ENCODE data around the gene MRPS33.
A peak's percentile ranks its signal among the peaks of the same experiment; 100 is the strongest.
"Not testable (repeated sequence)": the region's sequence is repeated elsewhere in the genome, so short reads cannot be mapped to it uniquely, and the experiment has no call there.

The MRPS33 gene

DNA sequence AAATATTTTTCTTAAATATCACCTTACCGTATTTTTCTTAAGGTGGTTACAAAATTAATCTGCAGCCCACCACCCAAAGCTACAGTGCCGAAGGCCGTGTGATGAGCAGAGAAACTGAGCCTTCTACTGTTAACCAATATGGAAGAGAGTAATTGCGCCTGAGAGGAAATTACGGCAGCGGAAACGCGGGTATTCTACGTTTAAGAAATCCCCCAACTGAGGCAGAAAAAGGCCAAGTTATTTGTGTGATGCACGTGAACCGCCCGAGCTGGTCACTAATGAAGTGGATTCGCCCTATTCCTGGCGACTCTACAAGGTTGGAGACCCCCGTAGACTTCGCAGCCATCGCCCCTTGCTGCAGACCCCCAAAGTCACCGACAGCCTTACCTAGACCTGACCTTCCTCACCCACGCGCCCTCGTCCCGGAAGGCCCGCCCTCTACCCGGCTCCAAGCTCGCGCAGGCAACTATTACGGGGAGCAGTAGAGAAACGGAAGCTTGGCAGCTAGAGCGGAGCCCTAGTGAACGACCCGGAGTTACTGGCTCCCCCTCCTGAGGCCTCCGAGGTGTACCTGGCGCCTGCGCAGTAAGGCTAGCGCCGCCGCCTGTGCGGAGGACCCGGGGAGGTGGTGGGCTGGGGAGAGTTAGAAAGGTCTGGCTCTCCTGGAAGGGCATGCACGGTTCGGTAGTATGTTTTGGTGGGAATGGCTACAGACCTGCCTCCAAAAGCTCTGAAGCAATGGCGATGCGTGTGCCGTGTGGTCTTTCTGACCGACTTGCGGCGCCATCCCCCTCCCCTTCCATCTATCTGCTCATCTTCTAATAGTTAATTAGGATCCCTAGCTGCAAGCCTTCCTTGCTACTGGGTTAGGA, at the start of gene MRPS33:
Gene MRPS33, minus strand, starts transcription at position 429 of the 872 bp plus-strand sequence. CDS start 4,319 bp downstream, outside the sequence.
- DNase-seq (ENCODE audit: low read depth, low spot score) = peak; percentile 98

DNA sequence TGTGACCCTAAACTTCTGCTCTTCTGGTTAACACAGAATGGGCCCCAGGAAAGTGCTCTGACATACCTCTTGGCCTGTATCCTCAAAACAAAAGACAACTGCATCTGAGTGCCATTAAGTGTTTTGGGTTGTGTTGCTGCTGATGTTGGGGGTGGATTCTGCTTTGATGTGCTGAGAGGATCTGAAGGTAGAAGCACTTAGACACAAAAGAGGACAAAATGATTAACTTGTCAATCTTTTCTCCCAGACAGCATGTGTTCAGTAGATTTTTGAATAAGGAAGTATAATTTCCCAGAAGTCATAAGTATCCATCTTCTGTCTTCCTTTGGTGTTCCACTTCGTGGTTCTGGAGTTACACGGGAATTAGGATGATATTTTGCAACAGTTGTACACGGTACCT, 43.0 kb upstream of the MRPS33 start:
- DNase-seq (ENCODE audit: low read depth, low spot score) = no peak

DNA sequence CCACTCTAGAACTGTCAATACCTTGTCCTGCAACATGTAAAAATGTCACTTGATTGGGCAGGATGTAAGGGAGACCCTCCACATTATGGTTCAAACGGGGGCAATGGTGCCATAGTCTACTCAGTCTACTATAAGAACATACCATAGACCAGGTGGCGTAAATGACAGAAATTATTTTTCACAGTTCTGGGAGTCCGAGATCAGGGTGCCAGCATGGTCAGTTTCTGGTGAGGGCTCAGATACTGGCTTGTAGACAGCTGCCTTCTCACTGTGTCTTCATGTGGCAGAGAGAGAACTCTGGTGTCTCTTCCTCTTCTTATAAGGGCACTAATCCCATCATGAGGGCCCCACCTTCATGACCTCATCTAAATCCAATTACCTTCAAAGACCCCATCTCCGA, 40.4 kb upstream of the MRPS33 start:
- DNase-seq (ENCODE audit: low read depth, low spot score) = no peak

DNA sequence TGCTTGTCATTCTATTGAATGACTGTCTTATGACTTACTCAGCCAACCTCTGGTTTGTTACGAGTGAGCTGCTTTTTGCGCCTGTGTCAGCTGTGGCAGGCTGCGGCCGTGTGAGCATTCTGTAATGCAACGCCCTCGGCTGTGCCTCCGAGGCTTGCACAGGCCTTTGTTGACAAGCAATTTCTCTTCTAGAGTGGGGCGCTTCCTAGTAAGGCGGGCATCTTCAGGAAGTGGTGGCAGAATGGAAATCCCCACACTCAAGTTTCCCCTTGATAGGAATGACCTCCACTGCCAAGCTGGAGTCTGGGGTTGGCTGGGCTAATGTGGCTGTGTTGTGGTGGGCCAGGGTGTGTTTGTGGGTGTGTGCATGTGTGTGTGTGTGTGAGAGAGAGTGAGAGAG, 38.9 kb upstream of the MRPS33 start:
- DNase-seq (ENCODE audit: low read depth, low spot score) = peak; percentile 37

DNA sequence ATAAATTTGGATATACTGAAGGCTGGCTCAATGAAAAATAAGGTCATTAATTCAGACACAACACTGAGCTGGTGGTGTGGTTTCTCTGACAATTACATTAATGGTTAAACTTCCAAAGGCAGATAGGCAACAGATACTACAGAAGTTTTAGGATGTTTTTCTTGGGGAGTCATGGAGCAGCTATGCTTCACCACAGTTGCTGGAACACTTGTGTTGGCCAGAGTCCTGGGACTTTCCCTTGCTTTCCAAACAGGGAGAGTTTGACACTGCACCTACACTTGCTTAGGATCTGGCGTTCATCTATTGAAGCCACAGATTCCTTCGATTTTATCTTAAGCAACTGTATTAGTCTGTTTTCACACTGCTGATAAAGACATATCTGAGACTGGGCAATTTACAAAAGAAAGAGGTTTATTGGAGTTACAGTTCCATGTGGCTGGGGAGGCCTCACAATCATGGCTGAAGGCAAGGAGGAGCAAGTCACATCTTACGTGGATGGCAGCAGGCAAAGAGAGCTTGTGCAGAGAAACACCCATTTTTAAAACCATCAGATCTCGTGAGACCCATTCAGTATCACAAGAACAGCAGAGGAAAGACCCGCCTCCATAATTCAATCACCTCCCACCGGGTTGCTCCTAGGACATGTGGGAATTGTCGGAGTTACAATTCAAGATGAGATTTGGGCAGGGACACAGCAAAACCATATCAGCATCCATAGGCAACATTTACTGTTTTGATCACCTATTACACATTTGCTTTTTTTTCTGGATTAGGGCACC, 31.3 kb upstream of the MRPS33 start:
- DNase-seq (ENCODE audit: low read depth, low spot score) = peak; percentile 73

DNA sequence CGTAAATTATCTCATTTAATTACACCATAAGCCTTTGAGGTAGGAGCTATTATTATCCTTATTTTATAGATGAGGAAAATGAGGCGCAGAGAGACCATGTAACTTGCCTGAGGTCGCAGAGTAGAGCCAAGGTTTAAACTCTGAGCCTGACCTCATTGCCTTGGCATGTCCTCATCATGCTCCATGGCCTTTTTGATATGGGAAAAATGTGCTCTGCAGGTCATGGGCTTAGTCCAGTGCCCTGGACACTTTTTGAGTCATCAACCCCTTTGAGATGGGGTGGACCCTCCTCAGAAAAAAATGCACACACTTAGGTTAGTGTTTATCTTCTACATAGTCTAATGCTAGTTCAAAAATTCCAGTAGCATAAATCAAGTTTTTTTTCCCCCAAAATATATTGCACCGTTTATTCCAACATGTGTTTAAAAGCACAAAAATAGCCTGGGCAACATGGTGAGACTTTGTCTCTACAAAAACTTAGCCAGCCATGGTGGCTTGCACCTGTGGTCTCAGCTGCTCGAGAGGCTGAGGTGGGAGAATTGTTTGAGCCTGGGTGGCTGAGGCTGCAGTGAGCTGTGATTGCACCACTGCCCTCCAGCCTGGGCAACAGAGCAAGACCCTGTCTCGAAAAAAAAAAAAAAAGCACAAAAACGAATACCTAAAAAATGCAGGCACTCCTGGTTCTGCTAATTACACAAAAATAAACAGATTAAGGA, 30.5 kb upstream of the MRPS33 start:
- DNase-seq (ENCODE audit: low read depth, low spot score) = peak; percentile 39

DNA sequence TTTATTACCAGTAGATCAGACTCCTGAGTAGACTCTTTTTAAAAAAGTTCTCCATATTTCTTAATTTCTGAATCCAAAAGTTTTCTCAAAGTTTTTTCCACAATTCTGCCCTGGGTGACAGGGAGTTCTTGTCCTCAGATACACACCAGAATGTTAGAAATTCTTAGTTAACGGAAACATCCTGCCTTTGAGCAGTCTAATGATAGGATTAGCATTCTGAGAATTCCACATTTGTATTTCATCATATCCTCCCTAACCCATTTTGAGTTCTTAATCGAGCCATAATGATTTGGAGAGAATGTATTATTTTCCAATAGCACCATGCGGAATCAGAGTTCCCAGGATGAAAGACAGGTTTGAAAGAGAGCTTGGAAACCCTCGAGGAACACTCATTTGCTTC, 28.9 kb upstream of the MRPS33 start:
- no peak for DNase-seq (ENCODE audit: low read depth, low spot score)

DNA sequence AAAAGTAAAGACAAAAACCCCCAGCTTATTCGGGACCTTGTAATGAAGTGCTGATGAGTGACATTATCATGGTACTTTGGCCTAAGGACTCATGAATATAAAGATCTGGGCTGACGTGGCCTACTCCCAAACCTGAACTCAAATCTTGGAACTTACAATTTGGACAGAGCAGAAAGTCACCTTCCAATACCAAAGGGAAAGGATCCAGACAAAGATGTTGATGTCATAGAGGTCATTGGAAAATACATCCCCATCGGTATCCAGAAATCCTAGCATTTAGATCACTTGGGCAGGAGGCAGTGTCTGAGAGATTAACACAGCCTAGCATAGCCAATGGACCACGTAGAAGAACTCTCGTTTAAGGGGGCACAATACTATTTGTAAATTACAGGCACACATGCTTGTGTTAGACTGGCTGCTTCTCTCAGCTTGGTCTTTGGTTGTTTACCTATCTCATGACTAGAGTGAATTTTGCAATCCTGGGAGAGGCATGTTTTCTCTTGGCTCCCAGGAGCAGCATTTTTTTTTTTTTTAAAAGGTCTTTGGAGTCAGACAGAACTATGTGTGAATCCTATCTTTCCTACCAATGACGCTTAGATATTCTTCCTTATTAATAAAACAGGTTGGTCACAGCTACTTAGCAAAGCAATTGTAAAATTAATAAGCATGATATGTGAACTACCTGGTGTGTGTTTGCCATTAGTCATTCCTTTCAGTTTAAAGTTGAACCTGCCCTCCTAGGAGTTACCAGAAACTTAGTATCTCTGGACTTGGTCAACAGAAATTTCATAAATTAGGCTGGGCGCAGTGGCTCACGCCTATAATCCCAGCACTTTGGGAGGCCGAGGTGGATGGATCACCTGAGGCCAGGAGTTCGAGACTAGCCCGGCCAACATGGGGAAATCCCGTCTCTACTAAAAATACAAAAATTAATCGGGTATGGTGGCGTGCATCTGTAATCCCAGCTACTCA, 27.8 kb upstream of the MRPS33 start:
- DNase-seq (ENCODE audit: low read depth, low spot score) = no peak

DNA sequence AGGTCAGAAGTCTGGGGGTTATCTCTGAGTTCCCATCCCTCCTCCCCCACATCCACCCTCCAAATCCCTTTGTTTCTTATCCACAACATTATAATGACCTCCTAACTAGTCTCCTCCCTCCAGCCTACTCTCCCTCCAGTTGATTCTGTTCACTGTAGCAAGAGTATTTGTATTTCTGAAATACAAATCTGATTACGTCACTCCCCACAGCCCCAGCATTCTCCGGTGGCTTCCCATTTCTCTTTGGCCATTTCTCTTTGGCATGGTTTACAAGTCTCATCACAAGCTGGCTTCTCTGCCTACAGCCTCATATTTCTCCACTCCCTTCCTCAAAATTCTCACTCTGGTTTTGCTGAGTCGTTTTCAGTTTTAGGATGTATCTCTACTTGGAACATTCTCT, 24.6 kb upstream of the MRPS33 start:
- DNase-seq (ENCODE audit: low read depth, low spot score) = peak; percentile 26

DNA sequence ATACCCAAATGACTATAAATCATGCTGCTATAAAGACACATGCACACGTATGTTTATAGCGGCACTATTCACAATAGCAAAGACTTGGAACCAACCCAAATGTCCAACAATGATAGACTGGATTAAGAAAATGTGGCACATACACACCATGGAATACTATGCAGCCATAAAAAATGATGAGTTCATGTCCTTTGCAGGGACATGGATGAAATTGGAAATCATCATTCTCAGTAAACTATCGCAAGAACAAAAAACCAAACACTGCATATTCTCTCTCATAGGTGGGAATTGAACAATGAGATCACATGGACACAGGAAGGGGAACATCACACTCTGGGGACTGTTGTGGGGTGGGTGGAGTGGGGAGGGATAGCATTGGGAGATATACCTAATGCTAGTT, 23.3 kb upstream of the MRPS33 start:
- not testable (repeated sequence) for DNase-seq (ENCODE audit: low read depth, low spot score)

DNA sequence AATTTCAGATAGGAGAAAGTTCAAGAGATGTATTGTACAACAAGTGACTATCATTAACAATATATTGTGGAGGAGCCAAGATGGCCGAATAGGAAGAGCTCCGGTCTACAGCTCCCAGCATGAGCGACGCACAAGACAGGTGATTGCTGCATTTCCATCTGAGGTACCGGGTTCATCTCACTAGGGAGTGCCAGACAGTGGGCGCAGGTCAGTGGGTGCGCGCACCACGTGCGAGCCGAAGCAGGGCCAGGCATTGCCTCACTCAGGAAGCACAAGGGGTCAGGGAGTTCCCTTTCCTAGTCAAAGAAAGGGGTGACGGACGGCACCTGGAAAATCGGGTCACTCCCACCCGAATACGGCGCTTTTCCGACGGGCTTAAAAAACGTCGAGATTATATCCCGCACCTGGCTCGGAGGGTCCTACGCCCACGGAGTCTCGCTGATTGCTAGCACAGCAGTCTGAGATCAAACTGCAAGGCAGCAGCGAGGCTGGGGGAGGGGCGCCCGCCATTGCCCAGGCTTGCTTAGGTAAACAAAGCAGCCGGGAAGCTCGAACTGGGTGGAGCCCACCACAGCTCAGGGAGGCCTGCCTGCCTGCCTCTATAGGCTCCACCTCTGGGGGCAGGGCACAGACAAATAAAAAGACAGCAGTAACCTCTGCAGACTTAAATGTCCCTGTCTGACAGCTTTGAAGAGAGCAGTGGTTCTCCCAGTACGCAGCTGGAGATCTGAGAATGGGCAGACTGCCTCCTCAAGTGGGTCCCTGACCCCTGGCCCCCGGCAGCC, 18.0 kb upstream of the MRPS33 start:
- DNase-seq (ENCODE audit: low read depth, low spot score) = not testable (repeated sequence)

DNA sequence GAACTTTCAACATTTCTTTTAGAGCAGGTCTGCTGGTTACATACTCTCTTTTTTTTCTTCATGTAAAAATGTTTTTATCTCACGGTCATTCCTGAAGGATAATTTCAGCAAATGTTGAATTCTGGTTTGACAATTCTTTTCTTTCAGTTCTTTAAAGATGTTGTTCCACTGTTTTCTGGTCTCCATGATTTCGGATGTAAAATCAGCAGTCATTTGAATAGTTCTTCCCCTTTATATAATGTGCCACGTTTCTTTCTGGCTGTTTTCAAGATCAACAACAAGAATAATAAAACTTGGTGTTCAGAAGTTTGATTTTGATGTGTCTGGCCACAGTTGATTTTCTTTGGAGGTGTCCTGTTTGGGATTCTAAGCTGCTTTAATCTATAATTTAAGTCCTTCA, 14.0 kb upstream of the MRPS33 start:
- no peak for DNase-seq (ENCODE audit: low read depth, low spot score)

DNA sequence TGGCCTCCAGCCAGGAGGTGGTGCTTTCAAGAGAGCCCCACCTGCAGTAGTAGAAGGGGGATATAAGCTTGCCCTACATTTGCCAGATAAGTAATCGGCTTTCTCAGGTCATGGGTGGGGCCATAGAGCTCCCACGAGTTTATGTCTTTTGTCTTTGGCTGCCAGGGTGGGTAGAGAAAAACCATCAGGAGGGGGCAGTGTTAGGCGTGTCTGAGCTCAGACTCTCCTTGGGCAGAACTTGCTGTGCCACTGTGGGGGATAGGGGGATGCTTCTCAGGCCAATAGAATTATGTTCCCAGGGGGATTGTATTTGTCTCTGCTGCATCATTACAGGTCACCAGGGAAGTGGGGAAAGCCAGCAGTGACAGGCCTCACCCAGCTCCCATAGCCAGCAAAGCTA, 12.3 kb upstream of the MRPS33 start:
- DNase-seq (ENCODE audit: low read depth, low spot score) = no peak

DNA sequence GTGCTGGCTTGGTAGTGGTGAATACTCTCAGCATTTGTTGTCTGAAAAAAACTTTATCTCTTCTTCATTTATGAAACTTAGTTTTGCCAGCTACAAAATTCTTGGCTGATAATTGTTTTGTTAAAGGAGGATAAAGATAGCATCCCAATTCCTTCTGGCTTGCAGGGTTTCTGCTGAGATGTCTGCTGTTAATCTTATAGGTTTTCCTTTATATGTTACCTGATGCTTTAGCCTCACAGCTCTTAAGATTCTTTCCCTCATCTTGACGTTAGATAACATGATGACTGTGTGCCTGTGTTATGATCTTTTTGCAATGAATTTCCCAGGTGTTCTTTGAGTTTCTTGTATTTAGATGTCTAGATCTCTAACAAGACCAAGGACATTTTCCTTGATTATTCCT, 9.9 kb upstream of the MRPS33 start:
- DNase-seq (ENCODE audit: low read depth, low spot score) = no peak

DNA sequence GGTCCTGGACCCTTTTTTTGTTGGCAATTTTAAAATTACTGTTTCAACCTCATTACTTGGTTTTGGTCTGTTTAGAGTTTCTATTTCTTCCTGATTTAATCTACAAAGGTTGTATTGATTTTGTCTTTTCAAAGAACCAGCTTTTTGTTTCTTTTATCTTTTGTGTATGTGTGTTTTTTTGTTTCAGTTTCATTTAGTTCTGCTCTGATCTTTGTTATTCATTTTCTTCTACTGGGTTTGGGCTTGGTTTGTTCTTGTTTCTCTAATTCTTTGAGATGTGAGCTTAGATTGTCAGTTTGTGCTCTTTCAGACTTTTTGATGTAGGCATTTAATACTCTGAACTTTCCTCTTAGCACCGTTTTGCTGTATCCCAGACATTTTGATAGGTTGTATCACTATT, 8.5 kb upstream of the MRPS33 start:
- no peak for DNase-seq (ENCODE audit: low read depth, low spot score)

DNA sequence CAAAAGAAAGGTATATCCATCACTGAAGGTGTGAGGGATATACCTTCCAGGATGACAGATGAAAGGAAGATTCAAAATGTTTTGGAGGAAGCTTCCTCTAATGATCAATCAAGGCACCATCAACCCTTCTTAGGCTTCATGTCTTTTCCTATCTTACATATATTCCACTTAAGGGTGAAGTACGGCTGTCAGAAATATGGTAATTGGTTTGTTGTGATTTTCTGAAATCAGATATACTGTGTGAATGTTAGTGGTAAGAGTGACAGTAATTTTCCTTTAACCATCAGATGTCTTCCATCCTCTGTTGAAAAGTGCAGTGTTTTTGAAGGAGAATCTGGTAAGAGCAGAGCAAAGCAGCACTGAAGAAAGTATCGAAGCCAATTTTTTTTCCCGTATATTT, 2.8 kb upstream of the MRPS33 start:
- no peak for DNase-seq (ENCODE audit: low read depth, low spot score)

DNA sequence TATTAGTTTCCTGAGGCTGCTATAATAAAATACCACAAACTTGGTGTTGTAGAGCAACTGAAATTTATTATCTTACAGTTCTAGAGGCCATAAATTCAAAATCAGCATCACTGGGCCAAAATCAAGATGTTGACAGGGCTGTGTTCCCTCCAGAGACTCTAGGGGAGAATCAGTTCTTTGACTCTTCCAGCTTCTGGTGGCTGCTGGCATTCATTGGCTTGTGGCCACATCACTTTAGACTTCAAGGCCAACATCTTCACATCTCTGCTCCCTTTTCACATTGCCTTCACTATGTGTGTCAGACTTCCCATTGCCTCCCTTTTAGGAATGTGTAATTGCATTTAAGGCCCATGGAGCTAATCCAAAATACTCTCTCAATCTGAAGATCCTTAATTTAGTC, 1.6 kb upstream of the MRPS33 start:
- DNase-seq (ENCODE audit: low read depth, low spot score) = no peak

DNA sequence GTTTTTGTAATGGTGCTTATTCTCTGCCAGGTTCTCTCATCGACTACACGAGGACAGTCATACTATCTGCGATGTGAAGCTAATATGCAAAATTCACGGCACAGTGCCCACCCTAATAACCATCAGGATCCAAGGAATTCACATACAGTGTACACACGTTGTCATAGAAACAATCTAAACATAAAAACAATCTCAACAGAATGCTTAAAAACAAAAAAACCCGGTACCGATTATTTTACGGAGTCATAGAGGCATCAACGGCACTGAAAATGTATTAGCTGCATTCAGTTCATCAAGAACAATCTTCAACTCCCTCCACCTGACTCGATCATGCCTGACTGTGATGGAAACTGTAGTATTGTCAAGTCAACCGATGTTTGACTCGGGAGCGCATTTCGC, 628 bp downstream of the MRPS33 start:
- DNase-seq (ENCODE audit: low read depth, low spot score) = peak; percentile 58

DNA sequence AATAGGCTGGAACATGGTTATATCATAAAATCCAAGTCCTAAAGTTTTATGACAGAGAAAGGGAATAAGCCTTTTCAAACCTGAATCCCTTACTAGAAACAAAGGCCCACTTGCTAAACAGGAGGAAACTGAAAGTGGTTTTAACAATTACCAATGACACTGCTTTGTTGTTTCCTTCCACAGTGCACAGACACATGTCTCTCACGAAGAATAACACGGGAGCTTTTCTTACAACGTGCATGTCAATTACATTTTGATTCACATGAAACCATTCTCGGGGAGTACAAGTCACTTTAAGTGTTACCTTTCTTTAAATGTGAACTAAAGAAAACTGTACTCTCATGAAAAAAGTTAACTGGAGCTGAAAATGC, 1.4 kb downstream of the MRPS33 start:
- DNase-seq (ENCODE audit: low read depth, low spot score) = no peak

DNA sequence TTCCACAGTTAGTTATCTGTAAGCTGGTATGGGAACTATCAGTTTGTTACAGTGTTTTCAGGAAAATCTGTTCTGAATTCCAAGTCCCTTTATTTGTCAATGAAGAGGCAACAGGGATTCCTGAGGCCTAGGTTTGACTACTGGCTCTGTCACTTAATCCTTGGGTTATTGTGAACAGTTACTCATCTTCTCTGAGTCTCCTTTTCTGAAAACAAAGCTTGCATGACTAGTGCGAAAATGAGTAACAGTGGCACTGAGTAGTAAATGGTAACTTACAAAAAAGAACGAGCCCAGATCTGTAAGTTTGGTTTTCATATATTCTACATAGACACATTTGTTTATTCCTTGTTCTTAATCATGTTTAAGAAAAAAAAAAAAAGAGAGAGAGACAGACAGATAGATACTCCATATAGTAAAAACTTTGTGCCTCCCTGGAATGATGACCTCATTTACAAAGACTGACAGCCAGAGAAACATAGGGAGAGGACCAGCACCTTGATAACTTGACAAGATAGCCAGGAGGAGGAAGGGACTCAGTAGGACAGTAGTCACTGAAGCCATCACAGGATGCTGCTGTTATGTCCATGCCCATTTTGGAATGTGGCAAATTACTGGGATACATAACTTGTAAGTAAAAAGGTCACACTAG, 1.9 kb downstream of the MRPS33 start:
- DNase-seq (ENCODE audit: low read depth, low spot score) = no peak
